Measurements from ENCODE around the gene AGRN.
"Not testable (repeated sequence)": the region's sequence is repeated elsewhere in the genome, so short reads cannot be mapped to it uniquely, and the experiment has no call there.

Gene AGRN

GRCh38 chr1:1054971-1055370, 35.1 kb downstream of the AGRN start:
- Histone ChIP-seq H3K9me3 (replicated peaks; ENCODE audit: low read length) (no peaks in the 10 kb centered on the region), H3K36me3 (ENCODE audit: insufficient read depth, low read length) (no peaks in the 10 kb centered on the region), H3K4me2 (ENCODE audit: low read length) (no peak overlapping the region), H3K9ac (ENCODE audit: low read depth, low read length) (no peak overlapping the region), H3K4me1 (ENCODE audit: control insufficient read depth, insufficient read depth, low read length) (peaks cover 18% of the 10 kb centered on the region), H3K4me3 (ENCODE audit: low read length) (no peak overlapping the region), H3K27me3 (ENCODE audit: control insufficient read depth, insufficient read depth, low read length) (peaks cover 14% of the 10 kb centered on the region)

- H3K9ac ChIP-seq (ENCODE audit: low read depth, low read length), result no peak overlapping the region
- H3K9me3 ChIP-seq (replicated peaks; ENCODE audit: low read length), result no peaks in the 10 kb centered on the region
- H3K4me2 ChIP-seq (ENCODE audit: low read length), result no peak overlapping the region
- peaks cover 18% of the 10 kb centered on the region for H3K4me1 ChIP-seq (ENCODE audit: control insufficient read depth, insufficient read depth, low read length)
- peaks cover 21% of the 10 kb centered on the region for H3K27me3 ChIP-seq (ENCODE audit: control insufficient read depth, insufficient read depth, low read length)
- no peak overlapping the region for H3K4me3 ChIP-seq (ENCODE audit: low read length)
- H3K36me3 ChIP-seq (ENCODE audit: insufficient read depth, low read length), result no peaks in the 10 kb centered on the region
Measured at GRCh38 chr1:1055841-1056736, 36.2 kb downstream of the AGRN start.

GRCh38 chr1:1057769-1058087, 37.8 kb downstream of the AGRN start:
- not testable (repeated sequence) for H3K4me2 ChIP-seq (ENCODE audit: low read length); H3K9ac ChIP-seq (ENCODE audit: low read depth, low read length); H3K36me3 ChIP-seq (ENCODE audit: insufficient read depth, low read length); H3K9me3 ChIP-seq (replicated peaks; ENCODE audit: low read length); H3K4me3 ChIP-seq (ENCODE audit: low read length)
- Histone ChIP-seq H3K27me3 (ENCODE audit: control insufficient read depth, insufficient read depth, low read length) (peaks cover 23% of the 10 kb centered on the region), H3K4me1 (ENCODE audit: control insufficient read depth, insufficient read depth, low read length) (peaks cover 18% of the 10 kb centered on the region)

- H3K27me3 ChIP-seq (ENCODE audit: control insufficient read depth, insufficient read depth, low read length), result peaks cover 28% of the 10 kb centered on the region
- peaks cover 18% of the 10 kb centered on the region for H3K4me1 ChIP-seq (ENCODE audit: control insufficient read depth, insufficient read depth, low read length)
- no peaks in the 10 kb centered on the region for H3K9me3 ChIP-seq (replicated peaks; ENCODE audit: low read length)
- peak overlapping the region; percentile 94 for H3K4me2 ChIP-seq (ENCODE audit: low read length)
- H3K9ac ChIP-seq (ENCODE audit: low read depth, low read length), result no peak overlapping the region
- H3K36me3 ChIP-seq (ENCODE audit: insufficient read depth, low read length), result no peaks in the 10 kb centered on the region
- H3K4me3 ChIP-seq (ENCODE audit: low read length), result no peak overlapping the region
Measured at GRCh38 chr1:1058088-1058905, 38.4 kb downstream of the AGRN start.

GRCh38 chr1:1058921-1059493, 39.1 kb downstream of the AGRN start:
- H3K4me1 ChIP-seq (ENCODE audit: control insufficient read depth, insufficient read depth, low read length), result peaks cover 22% of the 10 kb centered on the region
- H3K4me3 ChIP-seq (ENCODE audit: low read length), result peak overlapping the region; percentile 71
- H3K9me3 ChIP-seq (replicated peaks; ENCODE audit: low read length), result no peaks in the 10 kb centered on the region
- H3K4me2 ChIP-seq (ENCODE audit: low read length), result peak overlapping the region; percentile 94
- no peaks in the 10 kb centered on the region for H3K36me3 ChIP-seq (ENCODE audit: insufficient read depth, low read length)
- peaks cover 28% of the 10 kb centered on the region for H3K27me3 ChIP-seq (ENCODE audit: control insufficient read depth, insufficient read depth, low read length)
- no peak overlapping the region for H3K9ac ChIP-seq (ENCODE audit: low read depth, low read length)

- Histone ChIP-seq H3K4me3 (ENCODE audit: low read length) (peak overlapping the region; percentile 71), H3K4me1 (ENCODE audit: control insufficient read depth, insufficient read depth, low read length) (peaks cover 27% of the 10 kb centered on the region), H3K36me3 (ENCODE audit: insufficient read depth, low read length) (no peaks in the 10 kb centered on the region), H3K27me3 (ENCODE audit: control insufficient read depth, insufficient read depth, low read length) (peaks cover 28% of the 10 kb centered on the region), H3K9me3 (replicated peaks; ENCODE audit: low read length) (no peaks in the 10 kb centered on the region), H3K9ac (ENCODE audit: low read depth, low read length) (no peak overlapping the region), H3K4me2 (ENCODE audit: low read length) (peak overlapping the region; percentile 94)
Measured at GRCh38 chr1:1059494-1060280, 39.8 kb downstream of the AGRN start.

- Histone ChIP-seq H3K9me3 (replicated peaks; ENCODE audit: low read length) (no peaks in the 10 kb centered on the region), H3K4me2 (ENCODE audit: low read length) (peak overlapping the region; percentile 94), H3K27me3 (ENCODE audit: control insufficient read depth, insufficient read depth, low read length) (peaks cover 28% of the 10 kb centered on the region), H3K4me3 (ENCODE audit: low read length) (no peak overlapping the region), H3K36me3 (ENCODE audit: insufficient read depth, low read length) (no peaks in the 10 kb centered on the region), H3K4me1 (ENCODE audit: control insufficient read depth, insufficient read depth, low read length) (peaks cover 27% of the 10 kb centered on the region), H3K9ac (ENCODE audit: low read depth, low read length) (no peak overlapping the region)
Measured at GRCh38 chr1:1060281-1061000, 40.5 kb downstream of the AGRN start.

GRCh38 chr1:1061682-1062345, 41.9 kb downstream of the AGRN start:
- H3K9me3 ChIP-seq (replicated peaks; ENCODE audit: low read length), result no peaks in the 10 kb centered on the region
- H3K4me2 ChIP-seq (ENCODE audit: low read length), result no peak overlapping the region
- no peaks in the 10 kb centered on the region for H3K36me3 ChIP-seq (ENCODE audit: insufficient read depth, low read length)
- H3K27me3 ChIP-seq (ENCODE audit: control insufficient read depth, insufficient read depth, low read length), result peaks cover 28% of the 10 kb centered on the region
- H3K9ac ChIP-seq (ENCODE audit: low read depth, low read length), result no peak overlapping the region
- H3K4me1 ChIP-seq (ENCODE audit: control insufficient read depth, insufficient read depth, low read length), result peaks cover 27% of the 10 kb centered on the region
- H3K4me3 ChIP-seq (ENCODE audit: low read length), result no peak overlapping the region

- H3K9me3 ChIP-seq (replicated peaks; ENCODE audit: low read length), result no peaks in the 10 kb centered on the region
- no peak overlapping the region for H3K4me2 ChIP-seq (ENCODE audit: low read length)
- H3K4me1 ChIP-seq (ENCODE audit: control insufficient read depth, insufficient read depth, low read length), result peaks cover 27% of the 10 kb centered on the region
- no peak overlapping the region for H3K4me3 ChIP-seq (ENCODE audit: low read length)
- peaks cover 28% of the 10 kb centered on the region for H3K27me3 ChIP-seq (ENCODE audit: control insufficient read depth, insufficient read depth, low read length)
- H3K9ac ChIP-seq (ENCODE audit: low read depth, low read length), result no peak overlapping the region
- H3K36me3 ChIP-seq (ENCODE audit: insufficient read depth, low read length), result no peaks in the 10 kb centered on the region
Measured at GRCh38 chr1:1062348-1063163, 42.6 kb downstream of the AGRN start.
